Suprapubic skin (tissue), 4 donors: ENCODE data around the gene FBRSL1. TPM values are rescaled to one million over a fixed set of nuclear protein-coding genes. Genes with fewer than 3 reads are reported as not detected.

Source experiments
- DNase-seq, 2 donors: peaks; one replicate each; pipeline ENCODE4 v3.0.0-alpha.2; 2019; ENCODE audit warnings: low spot score in 2 of 2
- H3K27ac ChIP-seq: fragments of 200-600 bp; sonication (generic); one replicate; pipeline ENCODE4 v1.5.1; 2019
- H3K27me3 ChIP-seq: fragments of 200-600 bp; sonication (generic); one replicate; pipeline ENCODE4 v1.5.1; 2019
- H3K36me3 ChIP-seq: fragments of 200-600 bp; sonication (generic); one replicate; pipeline ENCODE4 v1.5.1; 2019
- H3K4me1 ChIP-seq: fragments of 200-600 bp; sonication (generic); one replicate; pipeline ENCODE4 v1.5.1; 2019
- H3K4me3 ChIP-seq: fragments of 200-600 bp; sonication (generic); one replicate; pipeline ENCODE4 v1.5.1; 2019; ENCODE audit warnings: mild to moderate bottlenecking
- H3K9me3 ChIP-seq: fragments of 200-600 bp; sonication (generic); one replicate; pipeline ENCODE4 v1.5.1; 2019
- CTCF ChIP-seq, 2 donors: fragments of 200-600 bp in 1 of 2; fragments of 450-650 bp in 1 of 2; sonication (generic) in 1 of 2; IDR thresholded peaks; one replicate each; pipeline ENCODE4 v1.5.1; 2016 to 2019; ENCODE audit warnings: antibody characterized with exemption in 2 of 2, mild to moderate bottlenecking in 1 of 2, moderate library complexity in 1 of 2
- EP300 ChIP-seq: sonication (generic); formaldehyde crosslinking; IDR thresholded peaks from one replicate; pipeline ENCODE4 v1.6.1; 2017; ENCODE audit warnings: antibody characterized with exemption
- POLR2A ChIP-seq, 2 donors: fragments of 450-650 bp; IDR thresholded peaks; one replicate each; pipeline ENCODE4 v1.6.1; 2017; ENCODE audit warnings: antibody characterized with exemption in 2 of 2, mild to moderate bottlenecking in 2 of 2, moderate library complexity in 2 of 2
- POLR2AphosphoS5 ChIP-seq, 3 donors: sonication (generic); formaldehyde crosslinking; IDR thresholded peaks; one replicate each; pipeline ENCODE4 v1.6.1; 2017; ENCODE audit warnings: antibody characterized with exemption in 3 of 3
- WGBS: methylation state at CpG from one replicate; pipeline ENCODE4 v1.1.5; 2018; 5-methylcytosine and 5-hydroxymethylcytosine counted together
- total RNA-seq, 4 donors: library from RNA; depleted of rRNA; stranded (reverse); fragments of >200 nt; gene quantifications; one replicate each; pipeline ENCODE4 v1.1.0, GENCODE V29; 2016

The FBRSL1 gene
- total RNA-seq, 4 donors from 2014 or later = 26.0 to 33.7 (median 27.2) TPM

GRCh38 chr12:132447731-132448462 is 42.1 kb upstream of the FBRSL1 start:
- 72% methylated on average over 20 of the region's 23 CpGs for WGBS

GRCh38 chr12:132448463-132448820 is 41.5 kb upstream of the FBRSL1 start:
- H3K36me3 ChIP-seq = no peaks in the 10 kb centered on the region
- WGBS = 90% methylated on average over 8 of the region's 10 CpGs
- no peak overlapping the region for H3K4me3 ChIP-seq
- no peak overlapping the region for H3K27ac ChIP-seq
- peaks cover 20% of the 10 kb centered on the region for H3K4me1 ChIP-seq
- peaks cover 41% of the 10 kb centered on the region for H3K27me3 ChIP-seq
- TF ChIP-seq CTCF (IDR thresholded peaks at IDR 0.05) = no peak
- TF ChIP-seq POLR2AphosphoS5 (IDR thresholded peaks at IDR 0.05) = no peak
- no peak for TF ChIP-seq EP300
- no peak for TF ChIP-seq POLR2A (IDR thresholded peaks at IDR 0.05)
- DNase-seq = no peak
- H3K9me3 ChIP-seq = no peaks in the 10 kb centered on the region

More at GRCh38 chr12:132447731-132448462, 42.1 kb upstream of the FBRSL1 start:
- H3K27ac ChIP-seq = no peak overlapping the region
- DNase-seq = no peak
- no peak overlapping the region for H3K4me3 ChIP-seq
- H3K36me3 ChIP-seq = no peaks in the 10 kb centered on the region
- no peaks in the 10 kb centered on the region for H3K9me3 ChIP-seq
- peaks cover 35% of the 10 kb centered on the region for H3K27me3 ChIP-seq
- peaks cover 20% of the 10 kb centered on the region for H3K4me1 ChIP-seq
- TF ChIP-seq CTCF (IDR thresholded peaks at IDR 0.05) (no peak), POLR2AphosphoS5 (IDR thresholded peaks at IDR 0.05) (no peak), POLR2A (IDR thresholded peaks at IDR 0.05) (no peak), EP300 (no peak)

GRCh38 chr12:132449565-132450417 is 40.2 kb upstream of the FBRSL1 start:
- no peaks in the 10 kb centered on the region for H3K9me3 ChIP-seq
- peaks cover 18% of the 10 kb centered on the region for H3K4me1 ChIP-seq
- TF ChIP-seq CTCF (IDR thresholded peaks at IDR 0.05) (no peak), POLR2AphosphoS5 (IDR thresholded peaks at IDR 0.05) (no peak), EP300 (no peak), POLR2A (IDR thresholded peaks at IDR 0.05) (no peak)
- H3K27me3 ChIP-seq = peaks cover 52% of the 10 kb centered on the region
- H3K36me3 ChIP-seq = no peaks in the 10 kb centered on the region
- no peak overlapping the region for H3K27ac ChIP-seq
- no peak overlapping the region for H3K4me3 ChIP-seq
- 73% methylated on average over 22 of the region's 22 CpGs for WGBS
- DNase-seq = no peak

GRCh38 chr12:132450418-132451171 is 39.4 kb upstream of the FBRSL1 start:
- H3K27ac ChIP-seq = no peak overlapping the region
- H3K27me3 ChIP-seq = peaks cover 53% of the 10 kb centered on the region
- H3K36me3 ChIP-seq = no peaks in the 10 kb centered on the region
- TF ChIP-seq CTCF (IDR thresholded peaks at IDR 0.05) = no peak
- no peak for TF ChIP-seq POLR2AphosphoS5 (IDR thresholded peaks at IDR 0.05)
- TF ChIP-seq POLR2A (IDR thresholded peaks at IDR 0.05) = no peak
- no peak for TF ChIP-seq EP300
- 35% methylated on average over 9 of the region's 22 CpGs for WGBS
- H3K9me3 ChIP-seq = no peaks in the 10 kb centered on the region
- H3K4me1 ChIP-seq = peaks cover 11% of the 10 kb centered on the region
- H3K4me3 ChIP-seq = no peak overlapping the region
- DNase-seq = no peak
